ENCODE results near the gene CHST14.

Gene CHST14, protein sequence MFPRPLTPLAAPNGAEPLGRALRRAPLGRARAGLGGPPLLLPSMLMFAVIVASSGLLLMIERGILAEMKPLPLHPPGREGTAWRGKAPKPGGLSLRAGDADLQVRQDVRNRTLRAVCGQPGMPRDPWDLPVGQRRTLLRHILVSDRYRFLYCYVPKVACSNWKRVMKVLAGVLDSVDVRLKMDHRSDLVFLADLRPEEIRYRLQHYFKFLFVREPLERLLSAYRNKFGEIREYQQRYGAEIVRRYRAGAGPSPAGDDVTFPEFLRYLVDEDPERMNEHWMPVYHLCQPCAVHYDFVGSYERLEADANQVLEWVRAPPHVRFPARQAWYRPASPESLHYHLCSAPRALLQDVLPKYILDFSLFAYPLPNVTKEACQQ

DNA sequence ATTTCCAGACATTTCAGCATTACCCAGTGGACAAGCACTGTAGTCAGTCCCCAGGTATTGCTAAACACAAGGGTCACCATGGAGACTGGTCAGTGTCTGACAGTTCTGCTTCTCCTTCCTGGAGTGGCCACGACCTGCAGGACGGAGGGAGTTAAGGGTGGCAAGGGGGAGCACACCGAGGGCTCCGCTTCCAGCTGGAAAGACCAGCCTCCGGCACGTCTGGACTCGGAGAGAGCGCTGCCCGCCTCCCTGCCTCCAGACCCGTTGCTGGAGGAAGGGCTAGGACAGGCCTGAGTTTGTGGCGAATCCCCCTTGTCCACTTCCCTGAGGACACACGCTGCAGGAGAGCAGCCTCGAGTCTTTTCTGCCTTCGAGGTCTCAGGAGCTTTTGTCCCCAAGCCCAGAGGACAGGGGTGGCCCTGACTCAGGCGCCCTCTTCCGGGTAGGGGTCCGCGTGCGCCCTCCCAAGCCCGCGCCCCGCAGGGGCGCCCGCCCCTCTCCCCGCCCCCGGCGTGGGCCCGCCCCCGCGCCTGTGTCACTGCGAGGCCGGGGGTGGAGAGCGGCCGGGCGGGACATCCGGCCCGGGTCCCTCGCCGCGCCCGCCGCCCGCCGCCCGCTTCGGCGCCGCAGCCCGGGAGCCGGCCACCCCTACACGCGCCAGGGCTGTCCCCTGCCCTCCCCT, at the start of gene CHST14:
TSS of gene CHST14 (plus strand) at position 562 of the 682 bp plus-strand sequence. CDS start 230 bp downstream, outside the sequence.
- DNase-seq, result peak; percentile 56 to 70

DNA sequence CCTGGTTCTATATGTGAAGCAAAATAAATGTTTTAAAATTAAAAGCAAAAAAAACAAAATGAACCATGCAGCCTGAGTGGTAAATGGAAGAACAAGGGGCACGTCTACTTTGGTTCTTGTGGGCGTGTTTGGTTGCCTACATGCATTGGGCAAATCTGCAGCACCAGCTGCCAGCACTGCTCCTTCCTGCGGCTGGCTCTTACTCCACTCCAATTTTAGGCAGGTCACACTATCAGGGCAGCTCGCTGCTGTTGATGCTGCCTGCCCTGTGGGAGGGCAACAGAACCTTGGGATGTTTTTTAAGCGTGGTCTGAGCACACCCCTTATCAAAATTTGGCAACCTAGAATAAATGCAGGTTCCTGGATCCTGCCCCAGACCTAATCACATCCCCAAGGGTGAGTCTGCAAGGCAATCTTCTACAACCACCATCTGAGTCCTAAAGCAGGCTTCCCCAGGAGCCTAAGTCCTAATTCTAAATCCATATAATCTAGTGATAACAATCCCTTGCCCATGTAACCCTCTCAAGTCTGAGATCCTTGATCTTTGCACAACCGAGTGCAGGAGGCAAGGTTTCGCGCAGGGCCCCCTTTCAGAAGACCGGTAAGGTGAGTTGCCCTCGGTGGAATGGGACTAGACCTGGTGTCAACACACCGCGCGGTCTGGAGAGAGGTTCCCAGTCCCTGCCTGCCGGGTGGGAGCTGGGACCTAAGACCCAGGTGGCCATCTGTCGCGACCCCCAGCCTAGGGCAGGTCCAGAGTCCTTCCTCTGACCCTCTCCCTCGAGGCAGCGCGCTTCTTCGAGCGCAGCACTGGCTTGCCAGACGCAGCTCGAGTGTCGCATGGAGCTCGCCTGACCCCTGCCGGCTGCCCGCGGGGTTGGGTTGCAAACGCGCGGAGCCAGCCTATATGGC, 49.3 kb upstream of the CHST14 start:
- DNase-seq, result peak; percentile 51 to 67

DNA sequence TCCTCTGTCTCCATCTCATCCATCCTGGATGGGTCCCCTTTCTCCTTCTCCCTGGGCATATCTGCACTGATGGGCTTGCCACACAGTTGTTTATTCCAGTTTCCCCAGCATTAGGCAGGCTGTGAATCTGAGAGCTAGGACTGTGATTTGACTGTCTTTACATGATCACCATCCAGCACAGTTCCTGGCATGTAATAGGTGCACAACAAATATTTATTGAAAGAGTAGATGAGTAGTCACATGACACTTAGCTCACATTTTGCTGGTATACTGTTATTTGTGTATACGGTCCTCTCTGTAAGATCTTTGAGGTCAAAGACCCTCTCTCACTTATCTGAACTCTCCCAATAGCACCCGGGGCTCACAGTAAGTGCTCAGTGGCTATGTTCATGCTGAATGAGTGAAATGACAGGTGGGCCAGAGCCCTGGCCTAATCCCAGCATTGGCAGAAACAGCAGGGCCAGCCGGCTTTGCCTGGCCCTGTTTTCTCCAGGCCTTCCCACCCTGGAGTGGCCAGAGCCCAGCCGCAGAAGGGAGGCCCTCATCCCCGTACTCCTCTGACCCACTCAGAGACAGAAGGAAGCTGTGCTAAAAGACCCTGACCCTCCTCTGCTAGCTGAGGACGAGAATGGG, 46.2 kb upstream of the CHST14 start:
- DNase-seq, result no peak

DNA sequence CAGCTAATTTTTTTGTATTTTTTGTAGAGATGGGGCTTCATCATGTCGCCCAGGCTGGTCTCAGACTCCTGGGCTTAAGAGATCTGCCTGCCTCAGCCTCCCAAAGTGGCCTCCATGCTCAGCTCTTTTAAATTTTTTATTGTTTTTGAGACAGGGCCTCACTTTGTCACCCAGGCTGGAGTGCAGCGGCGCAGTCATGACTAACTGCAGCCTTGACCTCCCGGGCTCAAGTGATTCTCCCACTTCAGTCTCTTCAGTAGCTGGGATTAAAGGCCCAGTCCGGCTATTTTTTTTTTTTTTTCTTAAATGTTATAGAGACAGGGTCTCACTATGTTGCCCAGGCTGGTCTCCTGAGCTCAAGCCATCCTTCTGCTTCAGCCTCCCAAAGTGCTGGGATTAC, 45.1 kb upstream of the CHST14 start:
- no peak for DNase-seq

DNA sequence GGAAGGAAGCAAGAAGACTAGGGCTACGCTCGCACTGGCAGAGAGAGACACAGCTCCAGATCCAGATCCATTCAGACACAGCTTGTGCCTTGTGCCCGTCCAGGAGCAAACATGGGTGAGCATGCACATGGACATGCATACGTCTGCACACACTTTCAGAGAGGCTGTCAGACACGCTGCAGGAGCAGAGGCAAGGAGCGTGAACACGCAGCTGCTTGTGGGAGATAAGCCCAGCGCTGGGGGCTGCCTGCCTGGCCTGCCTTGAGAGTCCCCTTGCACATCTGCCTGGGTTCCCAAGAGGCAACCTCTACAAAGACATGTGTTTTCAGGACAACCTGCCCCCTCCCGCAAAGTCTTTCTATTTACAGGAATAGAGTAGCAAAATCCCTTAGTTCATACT, 43.6 kb upstream of the CHST14 start:
- no peak for DNase-seq

DNA sequence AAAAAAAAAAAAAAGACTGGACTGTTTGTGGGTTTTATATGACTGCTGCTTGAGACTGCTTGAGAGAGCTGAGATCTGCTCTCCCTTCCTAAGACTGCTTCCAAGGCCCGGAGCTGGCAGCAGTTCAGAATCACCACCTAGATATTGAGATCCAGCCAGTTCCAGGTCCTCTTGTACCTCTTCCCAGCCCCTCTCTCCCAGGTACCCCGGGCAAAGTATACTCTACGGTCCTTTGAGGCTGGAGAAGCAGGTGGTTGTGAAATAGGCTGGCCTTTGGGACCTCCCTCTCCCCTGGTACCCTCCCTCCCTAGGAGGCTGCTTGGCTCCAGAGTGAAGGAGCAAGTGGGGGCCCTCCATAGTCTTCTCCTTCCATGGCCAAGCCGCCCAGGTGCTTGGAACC, 42.6 kb upstream of the CHST14 start:
- no peak for DNase-seq

DNA sequence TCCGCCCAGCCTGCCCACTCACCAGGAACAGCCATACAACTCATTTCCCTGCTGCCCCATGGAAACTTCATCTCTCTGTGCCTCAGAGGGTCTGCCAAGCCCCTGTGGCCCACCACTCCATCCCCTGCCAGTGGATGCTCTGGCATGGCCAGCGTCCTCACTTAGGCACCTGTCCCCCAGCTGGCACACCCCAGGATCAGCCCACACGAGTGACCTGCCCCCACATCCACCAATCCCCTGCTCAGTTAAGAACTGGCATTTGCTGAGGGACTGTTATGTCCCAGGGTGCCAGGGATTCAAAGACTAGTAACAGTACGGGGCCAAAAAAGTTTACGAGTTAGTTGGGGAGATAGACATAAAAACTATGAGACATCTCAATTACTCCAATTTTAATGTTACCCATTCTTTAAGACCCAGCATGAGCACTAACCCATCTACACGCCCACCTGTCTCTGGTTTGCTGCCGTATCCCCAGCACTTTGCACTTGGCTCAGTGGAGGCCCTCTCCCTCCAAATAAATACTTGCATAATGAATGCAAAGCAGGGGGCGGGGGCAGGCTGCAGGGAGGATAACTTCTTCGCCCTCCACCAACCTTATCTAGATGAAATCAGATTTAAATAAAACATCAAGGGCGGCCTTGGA, 41.6 kb upstream of the CHST14 start:
- no peak for DNase-seq

DNA sequence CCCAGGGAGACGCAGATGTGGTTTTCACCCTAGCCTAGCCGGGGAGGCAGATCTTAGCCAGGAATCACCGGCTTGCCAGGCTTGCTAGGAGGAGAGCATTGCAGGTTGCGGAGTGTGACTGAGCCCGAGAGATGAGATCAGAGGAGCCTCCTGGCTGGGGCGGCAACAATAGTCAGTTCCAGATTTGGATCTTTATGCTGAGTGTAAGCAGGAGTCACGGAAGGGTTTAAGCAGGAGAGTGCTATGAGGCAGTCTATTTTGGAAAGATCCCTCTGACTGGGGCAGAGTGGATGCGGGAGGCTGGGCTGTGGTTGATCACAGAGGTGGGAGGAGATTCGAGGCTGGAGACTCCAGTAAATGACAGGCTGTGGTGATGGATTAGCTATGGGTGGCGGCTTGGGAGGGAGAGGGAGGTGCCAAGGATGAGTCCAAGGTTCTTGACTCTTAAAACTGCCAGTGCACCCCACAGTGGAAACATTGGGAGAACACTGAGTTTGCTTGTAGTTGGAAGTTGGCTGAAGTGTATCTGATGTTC, 40.4 kb upstream of the CHST14 start:
- no peak for DNase-seq

DNA sequence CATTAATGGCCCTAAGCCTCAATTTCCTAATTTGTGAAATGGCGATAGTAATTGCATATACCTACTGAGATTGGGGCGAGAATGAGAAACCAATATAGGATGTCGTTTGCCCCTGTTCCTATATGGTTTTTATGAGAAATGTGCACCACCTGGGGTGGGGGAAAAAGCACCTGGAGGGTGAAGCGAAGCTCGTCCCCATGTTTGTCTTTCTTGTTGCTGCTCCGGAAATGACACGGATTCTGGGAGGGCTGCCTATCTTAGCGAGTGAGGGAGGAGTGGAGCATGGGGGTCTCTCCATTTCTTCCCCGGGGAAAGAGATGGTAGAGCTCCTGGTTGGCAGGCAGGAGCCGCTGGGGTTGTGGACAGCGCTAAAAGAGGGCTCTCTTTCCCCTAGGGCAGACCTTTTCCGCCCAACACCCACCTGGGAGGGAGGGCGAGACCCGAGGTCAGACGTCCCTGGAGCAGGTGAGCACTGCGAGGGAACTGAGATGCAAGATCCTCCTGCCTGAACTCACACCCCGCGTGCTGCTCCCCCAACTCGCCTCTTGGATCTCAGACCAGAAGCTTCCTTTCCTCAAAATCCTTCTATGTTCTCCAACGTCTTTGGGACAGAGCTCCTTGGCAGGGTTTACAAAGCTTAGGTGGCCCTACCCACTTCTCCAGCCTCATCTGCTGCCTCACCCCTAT, 35.6 kb upstream of the CHST14 start:
- no peak for DNase-seq

DNA sequence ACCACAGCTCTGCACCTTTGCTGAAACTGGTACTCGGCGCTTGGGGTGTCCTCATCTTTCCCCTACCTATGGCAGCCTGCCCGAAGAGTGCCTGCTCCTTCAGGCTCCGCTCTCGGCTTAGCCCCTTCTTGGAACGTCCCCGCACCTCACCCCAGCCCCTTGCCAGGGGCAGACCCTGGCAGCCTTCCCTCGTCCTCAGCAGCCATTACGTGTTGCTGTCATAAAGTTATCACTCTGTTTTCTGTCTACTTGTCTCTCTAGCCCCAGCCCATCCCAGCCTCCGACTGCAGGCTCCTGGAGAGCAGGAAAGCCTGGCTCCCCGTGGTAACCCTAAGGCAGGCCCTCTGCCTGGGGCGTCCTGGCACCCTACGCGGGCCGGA, 35.1 kb upstream of the CHST14 start:
- no peak for DNase-seq

DNA sequence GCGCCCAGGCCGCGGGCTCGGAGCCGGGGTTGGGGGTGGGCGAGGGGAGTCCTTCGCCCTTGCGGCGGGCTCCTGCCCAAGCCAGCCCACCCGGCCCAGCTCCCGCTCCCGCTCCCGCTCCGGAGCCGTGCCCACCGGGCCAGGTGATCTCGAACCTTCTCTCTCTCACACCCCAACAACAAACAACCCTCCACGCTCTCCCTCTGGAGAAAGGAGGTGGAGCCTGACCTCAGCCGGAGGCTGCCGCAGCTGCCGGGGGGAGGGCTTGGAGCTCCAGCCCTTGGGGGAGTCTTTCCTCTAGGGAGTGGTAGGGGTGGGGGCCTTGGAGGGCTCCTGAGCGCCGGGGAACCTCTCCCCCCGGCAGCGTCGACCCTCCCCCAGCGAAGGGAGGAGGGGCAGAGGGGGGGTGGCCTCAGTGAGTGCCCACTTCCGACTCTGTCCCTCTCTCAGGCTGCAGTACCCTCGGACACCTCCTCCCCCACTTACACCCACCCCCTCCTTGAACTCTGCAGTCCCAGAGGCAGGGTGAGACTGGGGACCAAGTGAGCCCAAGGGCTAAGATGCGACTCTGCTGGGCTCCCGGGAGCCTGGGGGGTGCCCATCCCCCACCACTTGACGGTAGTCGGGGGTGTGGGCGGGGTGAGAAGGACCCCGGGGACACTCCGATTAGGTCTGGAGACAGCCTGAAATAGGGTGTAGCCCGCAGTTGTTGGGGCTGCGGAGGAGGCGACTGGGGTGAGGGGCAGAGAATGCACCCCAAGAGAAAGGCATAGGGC, 34.5 kb upstream of the CHST14 start:
- no peak for DNase-seq

DNA sequence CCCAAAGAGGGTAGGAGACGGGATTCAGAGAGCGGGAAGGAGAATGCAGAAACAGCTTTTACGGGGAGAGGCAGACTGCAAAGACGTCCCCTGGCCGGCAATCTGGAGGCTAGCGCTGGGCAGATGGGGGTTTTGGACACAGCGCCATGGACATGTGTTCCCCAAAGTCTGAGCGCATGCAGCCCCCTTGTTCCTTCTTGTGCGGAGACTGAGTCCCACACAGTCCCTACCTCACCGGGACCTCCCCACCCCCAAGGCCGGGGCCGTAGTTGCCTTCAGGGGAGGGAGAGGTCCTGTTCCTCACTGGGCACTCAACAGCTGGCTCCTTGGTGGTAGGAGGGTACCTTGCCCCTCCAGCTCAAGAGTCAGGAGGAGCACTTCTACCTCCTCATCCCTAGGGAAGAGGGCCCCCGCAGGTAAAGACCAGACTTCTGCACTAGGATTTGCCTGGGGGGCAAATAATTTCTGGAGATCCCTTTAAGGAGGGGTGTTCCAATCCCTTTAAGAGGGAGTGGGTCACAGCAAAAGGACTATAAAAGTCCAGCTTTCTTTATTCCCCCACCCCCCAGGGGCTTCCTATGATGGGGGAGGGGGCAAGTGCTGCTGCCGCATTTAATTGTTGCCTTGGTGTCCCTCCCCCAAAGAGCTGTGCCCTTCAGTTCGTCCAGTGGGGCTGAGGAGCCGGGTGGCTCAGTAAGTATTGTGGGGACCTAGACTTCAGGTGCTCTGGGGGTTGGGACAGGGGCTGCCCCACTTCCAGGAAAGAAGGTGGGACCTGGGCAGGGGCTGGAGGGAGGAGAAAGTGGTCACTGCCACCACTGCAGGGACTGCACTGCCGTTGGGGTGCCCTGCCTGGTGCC, 33.7 kb upstream of the CHST14 start:
- DNase-seq, result no peak

DNA sequence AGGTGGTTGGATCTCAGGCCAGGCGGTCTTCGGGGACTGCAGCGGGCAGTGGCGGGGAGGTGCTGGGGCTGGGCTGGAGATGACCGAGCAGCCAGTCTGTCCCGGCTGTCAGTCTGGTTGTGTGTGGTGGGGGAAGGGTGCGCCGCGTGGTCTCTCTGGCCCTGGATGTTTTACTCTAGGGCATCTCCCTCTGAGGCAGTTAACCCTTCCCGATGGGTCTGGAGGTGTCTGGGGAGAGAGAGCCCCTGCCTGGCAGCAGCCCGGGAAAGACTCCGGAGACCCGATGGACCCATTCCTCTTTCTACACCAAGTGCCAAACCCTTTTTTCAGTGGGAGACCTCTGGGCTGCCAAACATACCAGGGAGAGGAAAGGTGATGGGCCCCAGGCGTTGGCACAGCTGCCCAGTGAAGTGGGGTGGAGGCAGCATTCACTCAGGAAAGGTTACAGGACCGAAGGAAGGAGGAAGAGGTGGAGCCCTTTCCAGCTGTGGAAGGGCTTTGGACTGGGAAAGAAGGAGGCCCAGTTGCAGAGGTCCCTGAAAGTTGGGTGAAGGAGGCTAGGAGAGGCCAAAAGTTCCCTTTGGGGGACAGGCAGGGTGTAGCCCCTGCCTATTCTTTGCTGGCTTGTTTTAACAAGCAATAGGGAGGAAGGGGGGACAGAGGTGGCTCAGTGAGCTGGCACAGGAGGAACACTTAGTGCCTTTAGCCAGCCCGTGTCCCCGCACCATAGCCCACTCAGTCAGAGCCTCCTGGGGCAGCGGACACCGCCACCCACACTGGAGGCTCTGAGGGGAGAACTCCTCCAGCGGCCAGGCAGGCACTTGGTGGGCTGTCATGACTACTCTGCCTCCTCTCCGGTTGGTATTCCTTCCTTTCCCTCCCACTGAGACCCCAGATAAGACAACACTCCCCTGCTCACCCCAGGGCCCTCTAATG, 32.8 kb upstream of the CHST14 start:
- no peak for DNase-seq

DNA sequence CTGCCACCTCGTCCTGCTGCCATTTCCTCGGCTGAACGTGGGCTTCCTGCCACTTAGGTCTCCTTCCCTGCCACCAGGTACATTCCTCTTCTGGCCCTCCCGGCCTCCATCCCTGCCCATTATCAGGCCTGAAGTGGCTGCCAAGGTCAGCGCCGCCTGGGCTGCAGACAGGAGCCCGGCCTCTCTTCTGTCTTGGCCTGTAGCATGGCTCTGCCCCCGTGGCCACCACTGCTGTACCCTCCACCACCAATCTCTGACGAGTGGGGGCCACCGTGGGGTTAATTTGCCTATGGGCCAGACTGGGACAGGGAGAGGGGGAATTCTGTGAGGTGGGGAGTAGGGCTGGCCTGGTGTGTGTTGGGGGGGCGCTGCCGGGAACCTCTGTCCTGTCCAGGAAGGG, 32.1 kb upstream of the CHST14 start:
- DNase-seq, result no peak

DNA sequence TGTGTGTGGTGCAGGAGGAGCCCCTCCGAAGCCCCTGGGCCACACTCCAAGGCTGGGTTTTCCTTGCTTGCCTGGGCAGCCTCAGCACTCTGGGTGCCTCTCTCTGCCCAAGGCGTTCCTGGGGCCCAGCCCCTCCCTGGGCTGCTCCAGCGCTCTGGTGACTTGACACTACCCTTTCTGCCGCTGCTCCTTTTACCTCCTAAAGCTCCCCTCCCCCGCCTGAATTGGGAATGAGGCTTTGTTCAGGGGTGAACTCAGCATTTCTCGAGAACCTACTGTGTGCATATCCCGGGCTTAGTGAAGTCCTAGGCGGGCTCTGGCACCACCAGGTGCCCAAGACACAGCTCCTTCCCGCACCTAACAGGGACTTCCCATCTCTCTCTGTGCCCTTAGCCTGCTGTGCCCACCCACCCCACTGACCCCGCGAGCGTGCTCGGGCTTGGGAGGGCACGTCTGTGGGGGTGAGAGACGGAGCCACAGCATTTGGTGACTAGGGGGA, 31.3 kb upstream of the CHST14 start:
- DNase-seq, result no peak

DNA sequence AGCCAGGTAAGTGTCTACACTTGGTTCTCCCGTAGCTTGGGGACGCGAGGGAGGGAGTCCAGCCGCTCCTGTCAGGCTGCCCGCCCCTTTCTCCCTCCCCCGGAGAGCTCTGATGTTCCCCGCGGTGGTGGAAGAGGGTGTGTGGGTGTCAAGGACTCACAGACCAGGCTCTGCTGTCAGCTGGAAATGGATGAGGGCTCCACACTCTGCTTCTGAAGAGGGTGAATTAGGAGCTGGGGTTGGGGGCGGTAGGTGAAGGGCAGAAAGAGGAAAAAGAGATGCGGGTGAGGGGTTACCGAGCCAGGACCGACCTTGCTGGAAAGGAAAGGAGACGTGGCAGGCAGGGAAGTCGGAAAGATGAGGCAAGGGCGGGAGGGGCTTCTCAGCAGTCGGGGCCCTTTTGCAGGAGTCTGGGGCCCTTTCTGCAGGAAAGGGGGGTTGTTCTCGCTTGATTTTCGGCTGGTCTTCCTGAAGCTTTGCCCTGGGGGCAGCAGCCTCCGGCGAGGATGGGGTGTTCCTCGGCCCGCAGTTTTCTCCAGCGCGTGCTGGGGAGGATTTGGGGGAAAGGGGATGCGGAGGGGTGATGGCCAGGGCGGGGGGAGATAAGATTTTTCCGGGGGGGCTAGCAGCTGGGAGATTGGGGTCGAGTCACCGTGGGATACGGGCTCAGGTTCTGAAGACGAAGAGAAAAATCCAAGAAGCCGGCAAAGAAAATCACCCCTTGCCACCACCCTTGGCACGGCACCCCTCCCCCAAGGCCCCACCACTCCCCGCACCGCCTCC, 30.6 kb upstream of the CHST14 start:
- DNase-seq, result peak; percentile 20 to 31

Measured in AML-193 (cell line).